HepG2 (cell line): ENCODE results near the gene KCNH8.

Experiments
- E2F5 ChIP-seq: sonication (generic); formaldehyde crosslinking; conservative IDR thresholded peaks from 2 replicates; pipeline ENCODE4 v1.4.0; 2020; ENCODE audit warnings: missing genetic modification reagents
- GTF2F1 ChIP-seq: fragments of 150-350 bp; IDR thresholded peaks from 2 replicates; pipeline ENCODE4 v1.6.1; 2014; ENCODE audit warnings: low read length
- KAT2B ChIP-seq: fragments of 150-350 bp; IDR thresholded peaks from 2 replicates; pipeline ENCODE4 v1.6.1; 2014; ENCODE audit warnings: low read depth, low read length, borderline replicate concordance
- POLR2AphosphoS5 ChIP-seq: IDR thresholded peaks from 2 replicates; pipeline ENCODE4 v1.6.1; 2012; ENCODE audit warnings: low read depth, low read length

- no peak for TF ChIP-seq E2F5 (CRISPR knock-in tag)
- TF ChIP-seq GTF2F1: no peak
- no peak for TF ChIP-seq KAT2B
- no peak for TF ChIP-seq POLR2AphosphoS5
Observed at GRCh38 chr3:19425825-19426224, 277.5 kb downstream of the KCNH8 start.
